HEK293 (cell line): ENCODE data around the gene TRIM33.

Source experiments
- CTCF ChIA-PET: fragments of 350-600 bp; formaldehyde crosslinking; extraction: SDS; loops from one replicate; lab custom pipeline; 2021; ENCODE audit warnings: antibody characterized with exemption; lab: Yijun Ruan, JAX
- POLR2A ChIA-PET: fragments of 300-600 bp; formaldehyde crosslinking; extraction: SDS; loops from one replicate; lab custom pipeline; 2020; ENCODE audit warnings: antibody characterized with exemption, inconsistent platforms; lab: Yijun Ruan, JAX
- H3K27ac ChIP-seq: fragments of 200-500 bp; sonication (Bioruptor generic); 2 replicates; pipeline ENCODE4 v1.5.1; 2014; ENCODE audit warnings: low read depth, low read length, control low read depth, inconsistent platforms; ENCODE audit errors: extremely low read depth
- H3K36me3 ChIP-seq, 2 experiments: fragments of 200-500 bp in 1 of 2; sonication (Bioruptor generic) in 1 of 2; 1 replicate in 1 of 2; 2 replicates in 1 of 2; pipeline ENCODE4 v1.5.1; 2014 to 2017; ENCODE audit warnings: inconsistent platforms in 2 of 2, low read length in 2 of 2; ENCODE audit not compliant: control insufficient read depth in 2 of 2, insufficient read depth in 1 of 2
- H3K4me1 ChIP-seq: fragments of 200-500 bp; sonication (Bioruptor generic); 2 replicates; pipeline ENCODE4 v1.5.1; 2014; ENCODE audit warnings: mild to moderate bottlenecking, low read length, inconsistent platforms; ENCODE audit not compliant: control insufficient read depth, insufficient read depth
- H3K4me3 ChIP-seq: 2 replicates; pipeline ENCODE4 v1.5.1; 2011; ENCODE audit warnings: low read depth, mild to moderate bottlenecking, control low read depth, low read length, moderate library complexity
- H3K9me3 ChIP-seq: fragments of 200-500 bp; sonication (Bioruptor generic); 2 replicates; pipeline ENCODE4 v1.5.1; 2014; ENCODE audit warnings: low read depth, low read length, inconsistent platforms; ENCODE audit not compliant: control insufficient read depth, insufficient read depth
- EGR2 ChIP-seq: fragments of 450-650 bp; formaldehyde crosslinking; IDR thresholded peaks from 2 replicates; pipeline ENCODE4 v1.5.1; 2016; ENCODE audit warnings: low read depth, missing biosample characterization, missing genetic modification characterization
- FEZF1 ChIP-seq: fragments of 450-650 bp; formaldehyde crosslinking; IDR thresholded peaks from 2 replicates; pipeline ENCODE4 v1.5.1; 2016; ENCODE audit warnings: missing biosample characterization, missing genetic modification characterization
- GLIS2 ChIP-seq: fragments of 450-650 bp; formaldehyde crosslinking; IDR thresholded peaks from 2 replicates; pipeline ENCODE4 v1.5.1; 2016; ENCODE audit warnings: missing biosample characterization, missing genetic modification characterization
- HOXD13 ChIP-seq: sonication (generic); formaldehyde crosslinking; IDR thresholded peaks from 2 replicates; pipeline ENCODE4 v1.8.0; 2022; ENCODE audit warnings: missing genetic modification reagents, borderline replicate concordance
- MEIS1 ChIP-seq: sonication (generic); formaldehyde crosslinking; IDR thresholded peaks from 2 replicates; pipeline ENCODE4 v1.8.1; 2022; ENCODE audit warnings: missing genetic modification reagents, mild to moderate bottlenecking, borderline replicate concordance
- MYNN ChIP-seq: fragments of 450-650 bp; formaldehyde crosslinking; IDR thresholded peaks from 2 replicates; pipeline ENCODE4 v1.5.1; 2016; ENCODE audit warnings: missing biosample characterization, missing genetic modification characterization, borderline replicate concordance
- SETDB1 ChIP-seq: IDR thresholded peaks from one replicate; pipeline ENCODE4 v1.6.1; 2017; ENCODE audit warnings: mild to moderate bottlenecking, low read length, moderate library complexity, mixed read lengths; ENCODE audit not compliant: insufficient read length
- ZBTB17 ChIP-seq: fragments of 450-650 bp; formaldehyde crosslinking; IDR thresholded peaks from 2 replicates; pipeline ENCODE4 v1.5.1; 2016; ENCODE audit warnings: missing biosample characterization, missing genetic modification characterization
- ZBTB48 ChIP-seq: fragments of 450-650 bp; formaldehyde crosslinking; IDR thresholded peaks from 2 replicates; pipeline ENCODE4 v1.5.1; 2016; ENCODE audit warnings: missing biosample characterization, missing genetic modification characterization
- ZBTB49 ChIP-seq: fragments of 450-650 bp; formaldehyde crosslinking; IDR thresholded peaks from 2 replicates; pipeline ENCODE4 v1.5.1; 2016; ENCODE audit warnings: missing biosample characterization, missing genetic modification characterization, low read depth
- ZFHX2 ChIP-seq: fragments of 450-650 bp; formaldehyde crosslinking; conservative IDR thresholded peaks from 2 replicates; pipeline ENCODE4 v1.5.1; 2016; ENCODE audit warnings: missing biosample characterization, missing genetic modification characterization
- ZNF140 ChIP-seq: fragments of 450-650 bp; formaldehyde crosslinking; IDR thresholded peaks from 2 replicates; pipeline ENCODE4 v1.5.1; 2016; ENCODE audit warnings: missing biosample characterization, missing genetic modification characterization
- ZNF146 ChIP-seq: fragments of 450-650 bp; formaldehyde crosslinking; IDR thresholded peaks from 2 replicates; pipeline ENCODE4 v1.5.1; 2016; ENCODE audit warnings: missing biosample characterization, missing genetic modification characterization
- ZNF221 ChIP-seq: fragments of 450-650 bp; formaldehyde crosslinking; IDR thresholded peaks from 2 replicates; pipeline ENCODE4 v1.5.1; 2017; ENCODE audit warnings: missing biosample characterization, missing genetic modification characterization, borderline replicate concordance
- ZNF335 ChIP-seq: fragments of 450-650 bp; formaldehyde crosslinking; conservative IDR thresholded peaks from 2 replicates; pipeline ENCODE4 v1.5.1; 2016; ENCODE audit warnings: missing biosample characterization, missing genetic modification characterization
- ZNF341 ChIP-seq: fragments of 450-650 bp; formaldehyde crosslinking; IDR thresholded peaks from 2 replicates; pipeline ENCODE4; 2016; ENCODE audit warnings: low read depth, missing biosample characterization, missing genetic modification characterization
- ZNF366 ChIP-seq: fragments of 450-650 bp; formaldehyde crosslinking; conservative IDR thresholded peaks from 2 replicates; pipeline ENCODE4 v1.5.1; 2016; ENCODE audit warnings: missing biosample characterization, missing genetic modification characterization
- ZNF416 ChIP-seq: fragments of 450-650 bp; formaldehyde crosslinking; IDR thresholded peaks from 2 replicates; pipeline ENCODE4 v1.5.1; 2016; ENCODE audit warnings: missing biosample characterization, missing genetic modification characterization
- ZNF501 ChIP-seq: fragments of 450-650 bp; formaldehyde crosslinking; IDR thresholded peaks from 2 replicates; pipeline ENCODE4 v1.5.1; 2016; ENCODE audit warnings: missing biosample characterization, missing genetic modification characterization
- ZNF518A ChIP-seq: fragments of 450-650 bp; formaldehyde crosslinking; conservative IDR thresholded peaks from 2 replicates; pipeline ENCODE4 v1.5.1; 2016; ENCODE audit warnings: low read depth, missing biosample characterization, missing genetic modification characterization
- ZNF549 ChIP-seq: fragments of 450-650 bp; IDR thresholded peaks from 2 replicates; pipeline ENCODE4 v1.5.1; 2018; ENCODE audit warnings: missing biosample characterization, missing genetic modification characterization, mild to moderate bottlenecking, inconsistent platforms, moderate library complexity
- ZNF621 ChIP-seq: fragments of 450-650 bp; formaldehyde crosslinking; IDR thresholded peaks from 2 replicates; pipeline ENCODE4 v1.5.1; 2017; ENCODE audit warnings: missing biosample characterization, missing genetic modification characterization
- ZNF704 ChIP-seq: fragments of 450-650 bp; formaldehyde crosslinking; IDR thresholded peaks from 2 replicates; pipeline ENCODE4 v1.5.1; 2016; ENCODE audit warnings: missing biosample characterization, missing genetic modification characterization
- ZNF837 ChIP-seq: fragments of 450-650 bp; formaldehyde crosslinking; IDR thresholded peaks from 2 replicates; pipeline ENCODE4 v1.5.1; 2016; ENCODE audit warnings: missing biosample characterization, missing genetic modification characterization
- ZNF843 ChIP-seq: fragments of 450-650 bp; formaldehyde crosslinking; IDR thresholded peaks from 2 replicates; pipeline ENCODE4 v1.5.1; 2016; ENCODE audit warnings: missing biosample characterization, missing genetic modification characterization
- TF ChIP-seq, protein P1 (sequence below): fragments of 450-650 bp; IDR thresholded peaks from 2 replicates; pipeline ENCODE4 v1.5.1; 2018; ENCODE audit warnings: missing biosample characterization, missing genetic modification characterization

Gene TRIM33

GRCh38 chr1:114545315-114545714 lies 34.3 kb upstream of the TRIM33 start:
- no peak overlapping the region for H3K4me3 ChIP-seq
- POLR2A ChIA-PET, result no interaction called here
- TF ChIP-seq ZNF621 (no peak), EGR2 (tag by site-specific recombination) (no peak), SETDB1 (no peak), ZNF366 (tag by site-specific recombination) (no peak), ZNF335 (tag by site-specific recombination) (no peak), ZBTB49 (tag by site-specific recombination) (no peak), ZFHX2 (tag by site-specific recombination) (no peak), ZBTB48 (tag by site-specific recombination) (no peak), MEIS1 (CRISPR knock-in tag) (no peak)
- TF ChIP-seq, protein P1, sequence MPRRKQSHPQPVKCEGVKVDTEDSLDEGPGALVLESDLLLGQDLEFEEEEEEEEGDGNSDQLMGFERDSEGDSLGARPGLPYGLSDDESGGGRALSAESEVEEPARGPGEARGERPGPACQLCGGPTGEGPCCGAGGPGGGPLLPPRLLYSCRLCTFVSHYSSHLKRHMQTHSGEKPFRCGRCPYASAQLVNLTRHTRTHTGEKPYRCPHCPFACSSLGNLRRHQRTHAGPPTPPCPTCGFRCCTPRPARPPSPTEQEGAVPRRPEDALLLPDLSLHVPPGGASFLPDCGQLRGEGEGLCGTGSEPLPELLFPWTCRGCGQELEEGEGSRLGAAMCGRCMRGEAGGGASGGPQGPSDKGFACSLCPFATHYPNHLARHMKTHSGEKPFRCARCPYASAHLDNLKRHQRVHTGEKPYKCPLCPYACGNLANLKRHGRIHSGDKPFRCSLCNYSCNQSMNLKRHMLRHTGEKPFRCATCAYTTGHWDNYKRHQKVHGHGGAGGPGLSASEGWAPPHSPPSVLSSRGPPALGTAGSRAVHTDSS (tag by site-specific recombination), result no peak
- CTCF ChIA-PET, result no interaction called here
- no peaks in the 10 kb centered on the region for H3K9me3 ChIP-seq
- no peaks in the 10 kb centered on the region for H3K4me1 ChIP-seq
- H3K27ac ChIP-seq, result no peak overlapping the region
- no peaks in the 10 kb centered on the region for H3K36me3 ChIP-seq

DNA sequence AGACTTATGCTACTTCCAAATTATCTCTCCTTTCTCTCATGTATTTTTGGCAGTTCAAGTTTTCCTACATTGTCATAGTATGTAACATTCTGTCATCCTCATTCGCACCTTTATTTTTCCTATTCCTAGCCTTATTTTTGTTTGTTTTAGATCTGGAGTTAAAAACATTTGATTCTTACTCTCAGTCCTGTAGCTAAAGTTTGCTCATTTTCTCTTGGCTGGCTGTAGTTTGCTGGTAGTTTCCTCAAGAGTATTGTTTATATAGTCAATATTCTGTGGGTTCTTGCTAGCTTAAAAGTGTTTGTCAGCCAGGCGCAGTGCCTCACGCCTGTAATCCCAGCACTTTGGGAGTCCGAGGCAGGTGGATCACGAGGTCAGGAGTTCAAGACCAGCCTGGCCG lies 29.8 kb upstream of the TRIM33 start:
- Histone ChIP-seq H3K36me3 (no peaks in the 10 kb centered on the region), H3K27ac (no peak overlapping the region), H3K9me3 (no peaks in the 10 kb centered on the region), H3K4me3 (no peak overlapping the region), H3K4me1 (no peaks in the 10 kb centered on the region)
- TF ChIP-seq ZNF501 (no peak), ZNF140 (tag by site-specific recombination) (no peak), FEZF1 (tag by site-specific recombination) (no peak), ZNF221 (no peak), ZBTB17 (tag by site-specific recombination) (no peak), ZNF843 (no peak), ZNF341 (no peak), ZNF416 (tag by site-specific recombination) (no peak), ZNF704 (tag by site-specific recombination) (no peak), HOXD13 (CRISPR knock-in tag) (no peak)
- ChIA-PET CTCF (no interaction called here), POLR2A (no interaction called here)

DNA sequence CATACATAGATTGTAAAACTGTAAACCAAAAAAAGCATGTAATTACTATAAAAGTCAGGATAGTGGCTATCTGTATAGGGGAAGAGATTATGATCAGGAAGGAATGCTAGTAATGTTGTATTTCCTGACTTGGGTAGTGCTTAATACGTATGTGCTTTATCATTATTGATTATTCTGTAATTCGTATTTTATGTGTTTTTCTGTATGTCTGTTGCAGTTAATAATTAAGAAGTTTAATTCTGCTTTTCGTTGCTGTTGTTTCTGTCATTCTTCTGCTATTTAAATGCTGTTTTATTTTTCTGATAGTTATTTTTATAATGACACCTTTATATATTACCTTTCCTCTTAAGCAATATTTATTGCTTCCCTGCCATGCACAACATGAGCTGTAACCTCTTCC lies 29.3 kb upstream of the TRIM33 start:
- H3K36me3 ChIP-seq, result no peaks in the 10 kb centered on the region
- POLR2A ChIA-PET, result no interaction called here
- no peak overlapping the region for H3K27ac ChIP-seq
- CTCF ChIA-PET, result no interaction called here
- no peaks in the 10 kb centered on the region for H3K4me1 ChIP-seq
- H3K9me3 ChIP-seq, result no peaks in the 10 kb centered on the region
- H3K4me3 ChIP-seq, result no peak overlapping the region
- TF ChIP-seq ZNF518A (tag by site-specific recombination), result no peak
- TF ChIP-seq MYNN, result no peak
- TF ChIP-seq ZNF549 (tag by site-specific recombination), result no peak
- no peak for TF ChIP-seq ZNF146 (tag by site-specific recombination)
- TF ChIP-seq ZNF837, result no peak
- no peak for TF ChIP-seq GLIS2 (tag by site-specific recombination)
